ENCODE measurements around the gene PKNOX2.

PKNOX2 gene

DNA sequence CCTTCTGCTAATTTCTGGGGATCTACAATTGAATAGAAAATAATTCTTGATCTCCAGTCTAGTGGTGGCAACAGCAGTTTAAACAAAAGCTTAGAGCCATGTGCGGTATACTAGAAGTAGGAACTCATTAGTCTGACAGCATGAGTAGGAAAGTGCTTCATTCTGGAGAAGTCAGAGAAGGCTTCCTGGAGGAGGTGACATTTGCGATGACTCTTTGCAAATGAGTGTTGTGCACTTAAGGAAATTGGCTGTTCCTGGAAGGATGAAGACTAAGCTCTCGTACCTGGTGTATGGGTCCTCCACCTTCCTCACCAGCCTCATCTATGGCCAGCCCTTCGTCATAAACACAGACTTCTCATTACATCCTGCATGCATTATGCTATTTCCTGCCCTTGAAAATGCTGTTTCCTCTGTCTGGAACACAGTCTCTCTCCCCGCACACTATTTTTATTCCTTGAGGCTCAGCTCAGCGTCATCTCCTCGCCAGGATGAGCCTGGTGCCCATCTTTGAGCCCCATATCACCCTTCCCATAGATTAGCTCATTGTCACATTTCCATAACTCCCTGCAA, 132.9 kb downstream of the PKNOX2 start:
- no peak overlapping the region for H3K4me3 ChIP-seq (ENCODE audit: low read depth, low read length)
- TF ChIP-seq, protein P1, sequence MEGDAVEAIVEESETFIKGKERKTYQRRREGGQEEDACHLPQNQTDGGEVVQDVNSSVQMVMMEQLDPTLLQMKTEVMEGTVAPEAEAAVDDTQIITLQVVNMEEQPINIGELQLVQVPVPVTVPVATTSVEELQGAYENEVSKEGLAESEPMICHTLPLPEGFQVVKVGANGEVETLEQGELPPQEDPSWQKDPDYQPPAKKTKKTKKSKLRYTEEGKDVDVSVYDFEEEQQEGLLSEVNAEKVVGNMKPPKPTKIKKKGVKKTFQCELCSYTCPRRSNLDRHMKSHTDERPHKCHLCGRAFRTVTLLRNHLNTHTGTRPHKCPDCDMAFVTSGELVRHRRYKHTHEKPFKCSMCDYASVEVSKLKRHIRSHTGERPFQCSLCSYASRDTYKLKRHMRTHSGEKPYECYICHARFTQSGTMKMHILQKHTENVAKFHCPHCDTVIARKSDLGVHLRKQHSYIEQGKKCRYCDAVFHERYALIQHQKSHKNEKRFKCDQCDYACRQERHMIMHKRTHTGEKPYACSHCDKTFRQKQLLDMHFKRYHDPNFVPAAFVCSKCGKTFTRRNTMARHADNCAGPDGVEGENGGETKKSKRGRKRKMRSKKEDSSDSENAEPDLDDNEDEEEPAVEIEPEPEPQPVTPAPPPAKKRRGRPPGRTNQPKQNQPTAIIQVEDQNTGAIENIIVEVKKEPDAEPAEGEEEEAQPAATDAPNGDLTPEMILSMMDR (IDR thresholded peaks at IDR 0.05; ENCODE audit: borderline replicate concordance, insufficient read depth, low read depth, low read length): no peak

DNA sequence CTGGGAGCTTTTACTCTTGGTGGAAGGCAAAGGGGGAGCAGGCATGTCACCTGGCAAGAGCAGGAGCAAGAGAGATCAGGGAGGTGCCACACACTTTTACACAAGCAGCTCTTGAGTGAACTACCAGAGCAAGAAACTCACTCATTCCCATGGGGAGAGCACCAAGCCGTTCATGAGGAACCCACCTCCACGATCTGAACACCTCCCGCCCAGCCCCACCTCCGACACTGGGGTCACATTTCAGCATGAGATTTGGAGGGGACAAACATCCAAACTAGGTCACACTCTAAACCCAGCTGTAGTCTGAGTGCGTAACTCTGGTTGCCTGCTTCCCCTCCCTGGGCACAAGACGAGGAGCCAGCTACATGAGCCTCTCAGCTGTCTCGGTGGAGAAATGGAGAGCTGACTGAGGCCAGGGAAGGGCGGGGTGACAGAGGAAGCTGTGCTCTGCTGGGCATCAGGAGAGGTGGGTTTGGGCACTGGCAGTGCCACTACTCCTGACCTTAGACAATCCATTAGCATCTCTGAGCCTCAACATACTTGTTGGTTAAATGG, 134.6 kb downstream of the PKNOX2 start:
- no peak overlapping the region for H3K4me3 ChIP-seq (ENCODE audit: low read depth, low read length)

DNA sequence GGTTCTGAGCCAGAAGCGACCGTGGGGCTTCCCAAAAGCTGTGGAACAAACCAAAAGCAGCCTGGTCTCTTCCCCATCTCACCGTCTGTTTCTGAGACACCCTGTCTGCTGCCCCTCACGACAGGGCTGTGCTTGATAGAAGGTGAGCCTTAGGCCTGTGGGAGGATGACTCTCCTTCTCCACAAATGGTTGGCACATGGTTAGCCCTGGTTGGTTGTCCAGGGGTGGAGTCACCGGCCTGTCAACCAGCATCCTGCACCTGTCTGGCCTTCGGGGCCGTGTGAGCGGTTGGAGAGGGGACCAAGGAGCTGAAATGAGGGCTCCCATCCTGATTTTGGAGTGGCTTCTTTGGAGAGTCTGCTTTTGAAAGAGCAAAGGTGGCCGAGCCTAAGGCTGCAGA, 135.3 kb downstream of the PKNOX2 start:
- TF ChIP-seq, protein P1 (IDR thresholded peaks at IDR 0.05; ENCODE audit: borderline replicate concordance, insufficient read depth, low read depth, low read length): no peak
- no peak overlapping the region for H3K4me3 ChIP-seq (ENCODE audit: low read depth, low read length)

More for the DNA sequence above, 134.6 kb downstream of the PKNOX2 start:
- TF ChIP-seq, protein P1 (IDR thresholded peaks at IDR 0.05; ENCODE audit: borderline replicate concordance, insufficient read depth, low read depth, low read length): no peak

DNA sequence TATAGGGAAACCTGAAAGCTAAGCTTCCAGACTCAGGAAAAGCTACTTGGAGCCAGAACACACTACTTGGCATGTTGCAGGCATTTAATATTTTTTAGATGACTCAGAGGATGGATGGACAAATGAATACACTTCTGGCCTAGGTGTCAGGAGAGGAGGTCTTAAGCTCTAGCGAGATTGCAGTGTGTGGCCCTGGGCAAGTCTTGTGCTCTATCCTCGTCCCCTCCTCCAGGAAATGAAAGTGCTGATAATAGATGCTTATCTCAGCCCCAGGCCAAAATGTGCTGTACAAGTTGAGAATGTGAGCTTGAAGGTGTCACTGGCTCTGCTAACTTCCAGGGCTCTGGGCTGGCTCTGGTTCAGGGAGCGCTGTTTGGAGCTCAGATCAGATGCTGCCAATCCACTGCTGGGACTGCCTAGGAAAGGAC, 136.3 kb downstream of the PKNOX2 start:
- no peak overlapping the region for H3K4me3 ChIP-seq (ENCODE audit: low read depth, low read length)
- TF ChIP-seq, protein P1 (IDR thresholded peaks at IDR 0.05; ENCODE audit: borderline replicate concordance, insufficient read depth, low read depth, low read length): no peak

DNA sequence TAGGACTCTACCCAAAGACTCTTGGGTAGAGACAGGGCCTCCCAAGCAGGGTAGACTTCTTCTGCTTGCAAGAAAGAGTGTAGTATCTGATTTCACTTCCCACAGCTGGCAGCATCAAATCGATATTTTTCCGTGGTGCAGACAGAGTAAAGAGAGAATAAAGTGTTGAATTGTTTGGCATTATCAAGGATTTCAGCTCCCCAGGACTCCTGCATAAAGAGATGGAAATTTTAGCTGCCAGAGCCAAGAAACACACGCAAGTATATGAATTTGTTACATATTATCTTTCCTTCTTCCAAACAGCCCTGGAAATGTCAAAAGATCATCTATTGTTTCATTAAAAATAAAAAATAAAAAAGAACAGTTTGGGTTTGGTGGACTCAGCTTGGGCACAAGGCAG, 136.8 kb downstream of the PKNOX2 start:
- H3K4me3 ChIP-seq (ENCODE audit: low read depth, low read length): no peak overlapping the region
- TF ChIP-seq, protein P1 (IDR thresholded peaks at IDR 0.05; ENCODE audit: borderline replicate concordance, insufficient read depth, low read depth, low read length): no peak

DNA sequence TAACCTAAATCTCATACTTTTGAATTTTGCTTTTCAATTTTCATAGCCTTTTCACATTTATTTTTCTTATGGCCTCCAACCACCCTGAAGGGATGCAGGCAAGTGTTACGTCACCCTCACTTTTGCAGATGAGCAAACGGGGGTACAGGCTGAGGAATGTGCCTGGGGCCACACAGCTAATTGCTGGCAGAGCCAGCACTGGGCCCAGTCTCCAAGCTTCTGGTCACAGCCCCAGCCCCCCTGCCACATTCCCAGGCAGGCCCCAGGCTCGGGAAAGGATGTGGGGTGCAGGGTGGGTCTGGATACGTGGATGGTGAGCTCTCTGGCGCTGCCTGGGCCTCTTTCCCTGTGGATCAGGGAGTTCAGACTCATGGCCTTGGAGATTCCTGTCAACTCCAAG, 138.6 kb downstream of the PKNOX2 start:
- TF ChIP-seq, protein P1 (IDR thresholded peaks at IDR 0.05; ENCODE audit: borderline replicate concordance, insufficient read depth, low read depth, low read length): no peak
- H3K4me3 ChIP-seq (ENCODE audit: low read depth, low read length): no peak overlapping the region

DNA sequence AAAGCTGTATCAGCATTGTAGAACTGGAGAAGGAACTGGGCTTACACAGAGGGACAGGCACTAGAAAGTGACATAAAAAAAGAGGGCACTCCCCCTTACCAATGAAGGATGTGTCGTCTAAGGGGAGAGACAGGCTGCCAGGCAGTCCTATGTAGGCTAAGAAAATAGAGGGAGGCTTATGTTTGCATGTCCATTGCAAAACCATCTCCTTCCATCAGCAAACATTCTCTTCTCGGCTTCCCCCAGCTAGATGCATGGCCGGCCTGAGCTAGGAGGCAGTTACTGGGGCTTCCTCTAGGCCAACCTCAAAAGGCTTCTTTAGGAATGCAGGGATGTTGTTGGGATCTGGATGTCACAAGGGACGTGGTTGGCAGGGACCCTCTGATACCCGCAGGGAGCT, 139.1 kb downstream of the PKNOX2 start:
- H3K4me3 ChIP-seq (ENCODE audit: low read depth, low read length): no peak overlapping the region
- TF ChIP-seq, protein P1 (IDR thresholded peaks at IDR 0.05; ENCODE audit: borderline replicate concordance, insufficient read depth, low read depth, low read length): no peak

Measured in GM12875 (cell line).